Measurements from ENCODE around the gene CIT.

DNA sequence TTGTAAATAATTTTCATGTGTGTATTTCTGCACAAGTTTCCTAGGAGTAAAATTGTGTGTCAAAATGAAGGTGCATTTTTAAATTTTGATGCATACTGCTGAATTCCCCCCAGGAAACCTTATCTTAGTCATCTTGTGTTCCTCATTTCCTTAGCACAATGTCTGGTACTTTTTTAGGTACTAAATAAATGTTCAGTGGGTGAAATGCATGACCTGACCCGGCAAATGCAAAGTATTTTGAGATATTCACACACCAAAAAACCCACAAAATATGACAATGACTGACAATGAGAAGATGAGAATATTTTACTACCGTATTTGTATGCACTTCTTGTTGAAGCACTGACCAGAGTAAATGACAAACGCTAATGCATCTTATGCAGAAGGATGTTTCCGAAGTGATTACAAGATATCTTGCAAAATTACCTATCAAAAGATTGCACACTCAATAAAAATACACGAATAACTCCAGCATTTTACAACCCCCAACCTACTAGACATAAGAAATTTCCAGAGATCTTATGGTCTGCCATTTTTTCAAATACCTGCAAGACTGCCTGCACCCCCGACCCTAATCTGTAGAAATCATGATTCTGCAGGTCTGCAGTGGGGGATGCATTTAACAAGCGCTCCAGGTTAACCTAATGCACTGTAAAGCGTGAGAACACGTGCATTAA, 210.1 kb downstream of the CIT start:
- TF ChIP-seq CTCF (IDR thresholded peaks at IDR 0.05): no peak
- no peak for TF ChIP-seq POLR2A (IDR thresholded peaks at IDR 0.05)
